DND-41 (cell line): ENCODE results near the gene TMEM135.
"Not testable (repeated sequence)": the region's sequence is repeated elsewhere in the genome, so short reads cannot be mapped to it uniquely, and the experiment has no call there.

Experiments
- ATAC-seq: fragments of 200-7000 bp; cut with Tn5 transposase; 3 replicates; pipeline ENCODE4 v1.9.1; 2021; ENCODE audit warnings: low read depth; ENCODE audit not compliant: insufficient read depth
- DNase-seq: peaks from one replicate; pipeline ENCODE4 v3.0.0-alpha.2; 2020
- H2AFZ ChIP-seq: 2 replicates; pipeline ENCODE4 v1.6.0; 2012; ENCODE audit warnings: low read depth, low read length
- H3K27ac ChIP-seq: 2 replicates; pipeline ENCODE4 v1.5.1; 2012; ENCODE audit warnings: low read length, inconsistent platforms
- H3K27me3 ChIP-seq: fragments of 200-600 bp; sonication (generic); 2 replicates; pipeline ENCODE4 v1.6.0; 2012; ENCODE audit warnings: low read length, mild to moderate bottlenecking, inconsistent platforms; ENCODE audit not compliant: insufficient read depth, poor library complexity
- H3K36me3 ChIP-seq: 2 replicates; pipeline ENCODE4 v1.5.1; 2012; ENCODE audit warnings: low read length, inconsistent platforms; ENCODE audit not compliant: insufficient read depth
- H3K4me1 ChIP-seq: 2 replicates; pipeline ENCODE4 v1.5.1; 2012; ENCODE audit warnings: mild to moderate bottlenecking, low read length; ENCODE audit not compliant: insufficient read depth
- H3K4me2 ChIP-seq: 2 replicates; pipeline ENCODE4 v1.6.0; 2012; ENCODE audit warnings: mild to moderate bottlenecking, moderate library complexity, low read length, inconsistent platforms; ENCODE audit not compliant: insufficient read depth
- H3K4me3 ChIP-seq, 2 experiments: fragments of 200-600 bp in 1 of 2; shearing (Covaris generic) in 1 of 2; 2 replicates each; pipeline ENCODE4 v1.5.1; 2012 to 2016; ENCODE audit warnings: inconsistent platforms in 2 of 2, low read length in 2 of 2, mild to moderate bottlenecking in 2 of 2, low read depth in 1 of 2, moderate library complexity in 1 of 2
- H3K79me2 ChIP-seq: 2 replicates; pipeline ENCODE4 v1.6.0; 2012; ENCODE audit warnings: low read length, inconsistent platforms; ENCODE audit not compliant: insufficient read depth
- H3K9ac ChIP-seq: 2 replicates; pipeline ENCODE4 v1.6.0; 2012; ENCODE audit warnings: low read depth, mild to moderate bottlenecking, inconsistent platforms, low read length, moderate library complexity
- H3K9me3 ChIP-seq: 2 replicates; pipeline ENCODE4 v1.5.1; 2012; ENCODE audit warnings: low read length, moderate library complexity, mild to moderate bottlenecking, inconsistent platforms; ENCODE audit not compliant: insufficient read depth, severe bottlenecking
- H4K20me1 ChIP-seq: 2 replicates; pipeline ENCODE4 v1.6.0; 2012; ENCODE audit warnings: low read length; ENCODE audit not compliant: insufficient read depth
- CTCF ChIP-seq: IDR thresholded peaks from 2 replicates; pipeline ENCODE4 v1.5.1; 2012; ENCODE audit warnings: borderline replicate concordance, low read length, moderate library complexity, mild to moderate bottlenecking; ENCODE audit not compliant: poor library complexity, severe bottlenecking; ENCODE audit errors: extremely low read depth
- EZH2 ChIP-seq: IDR thresholded peaks from 3 replicates; pipeline ENCODE4 v1.6.1; 2012; ENCODE audit warnings: borderline replicate concordance, low read depth, mild to moderate bottlenecking, moderate library complexity, low read length, inconsistent platforms; ENCODE audit not compliant: severe bottlenecking

TMEM135 gene

DNA sequence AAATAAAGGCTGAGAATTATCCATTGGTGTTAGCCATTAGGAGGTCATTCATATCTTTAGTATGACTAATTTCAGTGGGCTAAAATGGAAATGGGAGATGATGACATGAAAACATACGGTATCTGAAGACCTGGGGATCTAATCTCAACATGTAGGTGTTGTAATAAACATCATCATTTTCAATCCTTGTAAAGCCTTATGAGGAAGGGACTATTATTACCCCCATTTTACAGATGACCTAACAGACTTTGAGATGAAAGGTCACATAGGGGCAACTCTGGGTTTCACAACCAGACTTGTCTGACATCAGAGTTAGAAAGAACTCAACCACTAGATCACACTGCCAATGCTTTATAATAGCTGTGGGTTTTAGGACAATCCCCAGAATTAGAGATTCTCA lies 34.8 kb upstream of the TMEM135 start:
- no peaks in the 10 kb centered on the region for H3K27me3 ChIP-seq
- no peaks in the 10 kb centered on the region for H4K20me1 ChIP-seq
- no peak overlapping the region for H3K9ac ChIP-seq
- H3K27ac ChIP-seq: no peak overlapping the region
- H3K4me2 ChIP-seq: no peak overlapping the region
- H3K4me1 ChIP-seq: no peaks in the 10 kb centered on the region
- ATAC-seq: no peak
- H3K79me2 ChIP-seq: no peaks in the 10 kb centered on the region
- no peak for DNase-seq
- H2AFZ ChIP-seq: no peak overlapping the region
- no peak overlapping the region for H3K4me3 ChIP-seq
- TF ChIP-seq EZH2: no peak
- TF ChIP-seq CTCF: no peak
- no peaks in the 10 kb centered on the region for H3K9me3 ChIP-seq
- no peaks in the 10 kb centered on the region for H3K36me3 ChIP-seq

DNA sequence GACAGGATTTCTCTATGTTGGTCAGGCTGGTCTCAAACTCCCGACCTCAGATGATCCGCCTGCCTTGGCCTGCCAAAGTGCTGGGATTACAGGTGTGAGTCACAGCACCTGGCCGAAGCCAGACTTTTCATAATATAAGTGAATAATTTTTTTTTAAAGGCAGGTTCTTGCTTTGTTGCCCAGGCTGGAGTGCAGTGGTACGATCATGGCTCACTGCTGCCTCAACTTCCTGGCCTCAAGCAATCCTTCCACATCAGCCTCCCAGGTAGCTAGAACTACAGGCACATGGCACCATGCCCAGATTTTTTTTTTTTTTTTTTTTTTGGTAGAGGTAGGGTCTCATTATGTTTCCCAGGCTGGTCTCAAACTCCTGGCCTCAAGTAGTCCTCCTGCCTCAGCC lies 33.5 kb upstream of the TMEM135 start:
- not testable (repeated sequence) for H2AFZ ChIP-seq, H3K4me3 ChIP-seq, H4K20me1 ChIP-seq, H3K27me3 ChIP-seq, H3K9me3 ChIP-seq, H3K4me1 ChIP-seq, H3K9ac ChIP-seq, H3K4me2 ChIP-seq, DNase-seq, H3K79me2 ChIP-seq, ATAC-seq, H3K36me3 ChIP-seq, H3K27ac ChIP-seq

- Histone ChIP-seq H3K27ac (no peak overlapping the region), H3K4me1 (no peaks in the 10 kb centered on the region), H4K20me1 (no peaks in the 10 kb centered on the region), H2AFZ (no peak overlapping the region), H3K9ac (no peak overlapping the region), H3K9me3 (no peaks in the 10 kb centered on the region), H3K4me3 (no peak overlapping the region), H3K27me3 (no peaks in the 10 kb centered on the region), H3K36me3 (no peaks in the 10 kb centered on the region), H3K79me2 (no peaks in the 10 kb centered on the region), H3K4me2 (no peak overlapping the region)
- no peak for DNase-seq
- ATAC-seq: no peak
- TF ChIP-seq CTCF: no peak
- TF ChIP-seq EZH2: no peak
These were observed 32.2 kb upstream of the TMEM135 start for GRCh38 chr11:87005569-87005921.

DNA sequence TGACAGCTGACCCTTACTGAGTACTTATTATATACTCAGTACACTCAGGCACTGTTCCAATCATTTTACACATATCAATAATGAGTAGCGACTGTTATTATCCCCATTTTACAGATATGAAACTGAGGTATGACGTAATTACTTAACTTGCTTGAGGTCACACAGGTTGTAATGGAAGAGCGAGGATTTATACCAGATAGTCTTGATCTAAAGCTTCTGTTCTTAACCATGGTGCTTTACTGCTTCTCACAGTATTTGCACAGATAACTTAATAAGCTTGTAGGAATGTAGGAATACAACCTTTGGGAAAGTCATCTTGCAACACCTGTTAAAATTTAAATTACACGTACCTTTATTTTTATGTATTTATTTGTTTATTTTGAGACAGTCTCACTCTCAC lies 31.7 kb upstream of the TMEM135 start:
- H3K9ac ChIP-seq: no peak overlapping the region
- no peaks in the 10 kb centered on the region for H3K4me1 ChIP-seq
- no peak overlapping the region for H2AFZ ChIP-seq
- H3K27me3 ChIP-seq: no peaks in the 10 kb centered on the region
- no peak overlapping the region for H3K4me2 ChIP-seq
- H3K4me3 ChIP-seq: no peak overlapping the region
- TF ChIP-seq CTCF (no peak), EZH2 (no peak)
- no peaks in the 10 kb centered on the region for H4K20me1 ChIP-seq
- ATAC-seq (no peak), DNase-seq (no peak)
- no peaks in the 10 kb centered on the region for H3K36me3 ChIP-seq
- no peaks in the 10 kb centered on the region for H3K9me3 ChIP-seq
- no peak overlapping the region for H3K27ac ChIP-seq
- H3K79me2 ChIP-seq: no peaks in the 10 kb centered on the region
